Epidermal melanocyte (primary cell): Measurements from ENCODE around the gene IFT22.
"Not testable (repeated sequence)": the region's sequence is repeated elsewhere in the genome, so short reads cannot be mapped to it uniquely, and the experiment has no call there.

Experiments used
- DNase-seq: peaks from one replicate; pipeline ENCODE4 v3.0.0; 2011; ENCODE audit warnings: low spot score; ENCODE audit not compliant: insufficient read length

The IFT22 gene

GRCh38 chr7:101278461-101279292, 42.9 kb downstream of the IFT22 start:
- no peak for DNase-seq

- no peak for DNase-seq
Measured at GRCh38 chr7:101277155-101277554, 44.5 kb downstream of the IFT22 start.

- no peak for DNase-seq
Measured at GRCh38 chr7:101273206-101273605, 48.4 kb downstream of the IFT22 start.

- no peak for DNase-seq
Measured at GRCh38 chr7:101271021-101271420, 50.6 kb downstream of the IFT22 start.

GRCh38 chr7:101269664-101270063, 51.9 kb downstream of the IFT22 start:
- no peak for DNase-seq

GRCh38 chr7:101265622-101266516, 55.7 kb downstream of the IFT22 start:
- DNase-seq, result no peak

GRCh38 chr7:101264102-101264706, 57.4 kb downstream of the IFT22 start:
- not testable (repeated sequence) for DNase-seq
